ENCODE data around the gene DNASE1L3. TPM values are rescaled to one million over a fixed set of nuclear protein-coding genes. Genes with fewer than 3 reads are reported as not detected.

DNASE1L3 gene, protein sequence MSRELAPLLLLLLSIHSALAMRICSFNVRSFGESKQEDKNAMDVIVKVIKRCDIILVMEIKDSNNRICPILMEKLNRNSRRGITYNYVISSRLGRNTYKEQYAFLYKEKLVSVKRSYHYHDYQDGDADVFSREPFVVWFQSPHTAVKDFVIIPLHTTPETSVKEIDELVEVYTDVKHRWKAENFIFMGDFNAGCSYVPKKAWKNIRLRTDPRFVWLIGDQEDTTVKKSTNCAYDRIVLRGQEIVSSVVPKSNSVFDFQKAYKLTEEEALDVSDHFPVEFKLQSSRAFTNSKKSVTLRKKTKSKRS
- total RNA-seq, result 1 to 10 TPM in 1 of 8 experiments, under 1 TPM in 5, not detected in 2; 0.17 to 1.4 (median 0.27) TPM

DNA sequence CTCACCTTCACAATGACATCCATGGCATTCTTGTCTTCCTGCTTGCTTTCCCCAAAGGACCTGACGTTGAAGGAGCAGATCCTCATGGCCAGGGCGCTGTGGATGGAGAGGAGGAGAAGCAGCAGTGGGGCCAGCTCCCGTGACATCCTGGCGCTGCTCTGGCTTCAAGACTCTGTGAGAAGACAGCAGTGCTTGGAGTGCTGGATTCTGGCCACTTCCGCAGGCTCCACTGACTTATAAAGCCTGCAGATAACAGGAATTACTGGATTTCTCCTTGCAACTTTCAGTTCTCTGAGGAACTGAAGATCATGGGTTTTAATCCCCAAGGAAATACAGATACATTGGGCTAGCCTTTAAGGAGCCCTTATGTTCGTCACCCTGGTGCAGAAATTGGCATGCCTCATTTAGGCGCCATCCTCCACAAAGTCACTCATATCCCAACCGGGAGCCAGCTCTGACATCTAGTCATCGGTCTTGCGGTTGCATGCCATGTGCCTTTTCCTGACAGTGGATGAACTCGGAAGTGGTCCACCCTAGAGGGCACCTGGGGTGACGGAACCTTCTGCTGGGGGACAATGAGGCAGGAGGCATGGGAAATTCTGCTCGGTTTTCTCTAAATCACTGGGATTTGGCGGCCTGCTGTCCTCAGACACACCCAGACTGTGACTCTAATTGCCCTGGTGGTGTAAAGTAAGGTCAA lies at the start of gene DNASE1L3:
TSS of gene DNASE1L3 (minus strand) at position 212 of the 700 bp plus-strand sequence. CDS start at position 146, 66 bp downstream.
- Histone ChIP-seq H3K4me3 (no peak within 1 kb of the TSS), H3K4me1 (replicated peaks in 1 of 2) (no peaks in the 10 kb centered on the region), H3K27ac (no peak within 1 kb of the TSS)
- 33 to 95% (median 86%) methylated on average over 2 to 7 of the region's 14 CpGs; no CpG with 5 or more reads in 3 of the 10 experiments for WGBS, 10 experiments
- no peak for ATAC-seq (replicated peaks in 6 of 8)
- in situ Hi-C loops (cut with MboI; ENCODE audit: low pct_unique_long_range_greater_than_20kb in 2 of 9, low sequenced_read_pairs in 9 of 9, unreplicated experiment in 9 of 9), result no loop called here

DNA sequence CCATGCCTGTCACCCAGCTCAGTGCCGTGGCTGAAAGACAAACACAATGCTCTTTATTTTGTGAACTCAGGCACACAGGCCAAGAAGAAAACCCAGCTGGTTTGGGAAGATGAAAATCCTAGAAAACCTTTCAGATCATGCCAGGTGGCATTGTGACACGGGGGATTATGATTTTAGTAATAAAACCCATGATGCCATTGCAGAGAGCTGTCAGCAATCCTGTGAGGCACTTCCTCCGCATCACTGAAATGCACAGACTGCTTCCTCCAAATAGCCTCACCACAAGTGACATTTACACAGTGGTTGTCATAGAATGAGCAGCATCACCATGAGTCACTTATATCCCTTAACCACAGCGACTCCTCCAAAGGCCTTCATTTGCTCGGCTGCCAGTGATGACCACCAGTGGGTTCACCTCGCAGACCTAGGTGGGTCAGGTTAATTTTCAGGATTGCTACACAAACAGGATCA lies 49.5 kb upstream of the DNASE1L3 start:
- H3K4me1 ChIP-seq (replicated peaks in 1 of 2), result no peaks in the 10 kb centered on the region
- 30 to 100% (median 57%) methylated on average over 1 to 5 of the region's 6 CpGs; no CpG with 5 or more reads in 2 of the 10 experiments for WGBS, 10 experiments
- no peak overlapping the region for H3K4me3 ChIP-seq
- in situ Hi-C loops (cut with MboI; ENCODE audit: low pct_unique_long_range_greater_than_20kb in 2 of 9, low sequenced_read_pairs in 9 of 9, unreplicated experiment in 9 of 9), result no loop called here
- H3K27ac ChIP-seq, result no peak overlapping the region
- ATAC-seq (replicated peaks in 6 of 8), result peak in 6 of 8 experiments; percentile 42 to 96 (median 80)

DNA sequence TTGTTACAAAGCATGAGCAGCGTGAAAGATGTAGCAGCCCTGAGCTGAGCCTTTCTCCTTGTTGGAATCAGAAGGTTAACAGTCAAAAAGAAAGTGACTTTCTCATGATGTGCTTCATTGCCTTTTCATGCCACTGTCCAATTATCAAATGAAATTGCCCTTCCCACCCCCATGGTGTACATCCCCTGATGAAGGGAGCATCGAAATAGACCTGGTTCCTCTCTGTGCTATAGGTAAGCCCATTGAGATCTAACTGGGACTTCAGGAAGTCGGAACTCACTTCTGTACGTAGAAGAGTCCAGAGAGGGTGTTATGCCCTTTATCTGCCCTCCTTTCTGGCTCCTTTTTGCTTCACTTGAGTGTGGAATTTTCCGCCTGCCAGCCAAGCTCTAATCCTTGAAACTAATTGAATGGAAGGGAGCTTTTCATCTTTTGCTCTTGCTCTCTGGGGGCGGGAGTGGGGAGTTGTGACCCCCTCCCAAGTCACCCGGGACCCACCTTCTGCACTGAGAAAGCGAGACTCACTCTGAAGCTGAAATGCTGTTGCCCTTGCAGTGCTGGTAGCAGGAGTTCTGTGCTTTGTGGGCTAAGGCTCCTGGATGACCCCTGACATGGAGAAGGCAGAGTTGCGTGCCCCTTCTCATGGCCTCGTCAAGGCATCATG lies 47.8 kb upstream of the DNASE1L3 start:
- WGBS, 10 experiments, result 83 to 100% (median 98%) methylated on average over 1 to 7 of the region's 10 CpGs; no CpG with 5 or more reads in 2 of the 10 experiments
- in situ Hi-C loops (cut with MboI; ENCODE audit: low pct_unique_long_range_greater_than_20kb in 2 of 9, low sequenced_read_pairs in 9 of 9, unreplicated experiment in 9 of 9), result no loop called here
- Histone ChIP-seq H3K4me1 (replicated peaks in 1 of 2) (no peaks in the 10 kb centered on the region), H3K27ac (no peak overlapping the region), H3K4me3 (no peak overlapping the region)
- ATAC-seq (replicated peaks in 6 of 8), result no peak

DNA sequence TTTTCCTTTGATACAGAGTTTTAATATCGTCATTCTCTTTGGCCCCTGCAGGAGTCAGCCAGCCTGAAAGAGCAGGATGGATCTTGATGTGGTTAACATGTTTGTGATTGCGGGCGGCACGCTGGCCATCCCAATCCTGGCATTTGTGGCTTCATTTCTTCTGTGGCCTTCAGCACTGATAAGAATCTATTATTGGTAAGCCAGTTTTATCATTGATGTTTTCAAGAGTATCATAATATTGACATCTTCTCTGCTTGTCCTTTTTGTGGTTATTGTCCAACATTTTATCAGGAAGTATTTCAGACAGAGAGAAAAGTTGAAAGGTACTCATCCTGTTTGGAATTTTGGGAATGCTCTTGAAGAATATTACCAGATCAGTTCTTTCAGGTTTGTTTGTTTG lies 45.7 kb upstream of the DNASE1L3 start:
- no peak for ATAC-seq (replicated peaks in 6 of 8)
- no peak overlapping the region for H3K4me3 ChIP-seq
- no peak overlapping the region for H3K27ac ChIP-seq
- WGBS, 10 experiments, result 63 to 100% (median 91%) methylated on average over 1 to 4 of the region's 4 CpGs; no CpG with 5 or more reads in 1 of the 10 experiments
- in situ Hi-C loops (cut with MboI; ENCODE audit: low pct_unique_long_range_greater_than_20kb in 2 of 9, low sequenced_read_pairs in 9 of 9, unreplicated experiment in 9 of 9), result no loop called here
- no peaks in the 10 kb centered on the region for H3K4me1 ChIP-seq (replicated peaks in 1 of 2)

DNA sequence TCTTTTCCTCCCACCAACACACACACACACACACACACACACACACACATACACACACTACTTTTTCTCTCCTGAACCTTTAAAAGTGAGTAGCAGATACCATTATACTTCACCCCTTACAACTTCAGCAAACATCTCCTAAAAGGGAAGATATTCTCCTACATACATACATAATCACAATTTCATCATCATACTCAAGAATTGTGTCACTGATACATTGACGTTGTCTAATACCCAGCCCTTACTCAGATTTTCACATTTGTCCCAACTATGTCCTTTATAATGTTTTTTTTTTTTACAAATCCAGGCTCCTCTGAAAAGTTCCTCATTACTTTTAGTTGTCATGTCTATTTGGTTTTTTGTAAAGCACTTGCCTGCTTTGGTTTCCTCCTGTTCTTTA lies 45.3 kb upstream of the DNASE1L3 start:
- ATAC-seq (replicated peaks in 6 of 8), result no peak
- H3K4me1 ChIP-seq (replicated peaks in 1 of 2), result no peaks in the 10 kb centered on the region
- in situ Hi-C loops (cut with MboI; ENCODE audit: low pct_unique_long_range_greater_than_20kb in 2 of 9, low sequenced_read_pairs in 9 of 9, unreplicated experiment in 9 of 9), result no loop called here
- H3K27ac ChIP-seq, result no peak overlapping the region
- 78 to 100% (median 95%) methylated on average over 1 of the region's 1 CpG; no CpG with 5 or more reads in 2 of the 10 experiments for WGBS, 10 experiments
- no peak overlapping the region for H3K4me3 ChIP-seq

DNA sequence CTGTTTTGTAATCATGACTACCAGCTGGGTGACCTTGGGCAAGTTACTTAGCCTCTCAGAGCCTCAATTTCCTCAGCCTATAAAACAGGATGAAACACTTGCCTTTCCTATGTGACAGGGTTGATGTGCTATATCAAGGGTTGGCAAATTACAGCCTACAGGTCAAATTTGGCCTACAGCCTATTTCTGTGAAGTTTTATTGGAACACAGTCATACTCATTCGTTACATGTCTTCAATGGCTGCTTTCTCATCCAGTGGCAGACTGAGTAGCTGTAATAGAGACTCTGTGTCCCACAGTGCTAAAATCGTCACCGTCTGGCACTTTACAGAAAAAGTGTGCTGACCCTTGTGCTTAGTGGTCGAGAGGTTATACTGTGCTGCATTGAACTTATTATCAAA lies 43.4 kb upstream of the DNASE1L3 start:
- in situ Hi-C loops (cut with MboI; ENCODE audit: low pct_unique_long_range_greater_than_20kb in 2 of 9, low sequenced_read_pairs in 9 of 9, unreplicated experiment in 9 of 9), result no loop called here
- H3K27ac ChIP-seq, result no peak overlapping the region
- no peak for ATAC-seq (replicated peaks in 6 of 8)
- 62 to 88% (median 83%) methylated on average over 1 to 4 of the region's 4 CpGs; no CpG with 5 or more reads in 5 of the 10 experiments for WGBS, 10 experiments
- H3K4me3 ChIP-seq, result no peak overlapping the region
- peaks cover 9% of the 10 kb centered on the region in 2 donors for H3K4me1 ChIP-seq (replicated peaks in 1 of 2)

DNA sequence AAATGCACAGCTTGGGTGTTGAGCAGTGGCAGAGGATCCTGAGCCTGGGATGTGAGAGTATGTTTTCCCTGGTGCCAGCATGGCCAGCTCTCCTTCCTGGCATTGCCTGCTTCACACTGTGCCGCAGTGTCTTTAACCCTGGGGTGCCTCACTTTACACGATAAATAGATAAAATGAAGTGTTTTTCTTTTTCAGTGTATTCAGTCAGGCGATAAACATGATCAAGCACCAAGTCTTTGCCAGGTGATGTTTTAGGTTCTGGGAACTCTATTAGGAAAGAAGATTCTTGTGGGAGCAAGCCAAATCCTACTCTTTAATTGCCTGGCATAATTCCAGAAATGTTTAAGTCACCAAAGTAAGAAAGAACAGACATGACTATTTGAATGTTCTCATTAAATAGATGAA lies 40.9 kb upstream of the DNASE1L3 start:
- no peak for ATAC-seq (replicated peaks in 6 of 8)
- no peak overlapping the region for H3K4me3 ChIP-seq
- no peak overlapping the region for H3K27ac ChIP-seq
- peaks cover 9 to 16% of the 10 kb centered on the region in 2 donors for H3K4me1 ChIP-seq (replicated peaks in 1 of 2)
- 75 to 100% (median 100%) methylated on average over 1 to 3 of the region's 3 CpGs; no CpG with 5 or more reads in 2 of the 10 experiments for WGBS, 10 experiments
- in situ Hi-C loops (cut with MboI; ENCODE audit: low pct_unique_long_range_greater_than_20kb in 2 of 9, low sequenced_read_pairs in 9 of 9, unreplicated experiment in 9 of 9), result no loop called here

DNA sequence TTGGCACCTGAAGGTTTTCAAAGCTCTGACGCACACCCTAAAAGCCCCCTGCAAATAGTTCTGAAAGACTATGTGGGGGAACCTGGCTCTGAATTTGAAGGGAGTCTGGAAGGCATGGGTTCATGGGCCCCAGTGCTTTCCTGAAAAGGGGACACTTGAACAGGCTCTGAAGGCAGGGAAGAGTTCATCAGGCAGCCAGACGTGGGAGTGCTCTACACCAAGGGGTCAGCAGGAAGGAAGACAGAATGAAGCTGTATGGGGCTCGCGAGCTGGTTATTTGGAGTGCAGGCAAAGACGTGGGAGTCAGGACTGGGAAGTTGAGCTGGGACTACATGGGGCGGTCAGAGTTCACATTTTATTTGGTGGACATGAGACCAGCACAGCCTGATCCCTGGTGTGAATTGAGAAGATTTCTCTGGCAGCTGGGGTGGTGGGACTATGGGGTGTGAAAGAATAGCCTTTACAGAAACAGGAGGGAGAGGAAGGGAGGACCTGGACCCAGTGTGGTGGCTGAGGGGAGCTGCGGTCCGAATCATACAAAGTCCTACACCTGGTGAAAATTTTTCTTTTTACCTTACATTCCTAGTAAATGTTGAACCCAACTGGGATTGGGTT lies 39.4 kb upstream of the DNASE1L3 start:
- Histone ChIP-seq H3K4me3 (no peak overlapping the region), H3K4me1 (replicated peaks in 1 of 2) (peaks cover 14 to 21% of the 10 kb centered on the region in 2 donors), H3K27ac (no peak overlapping the region)
- WGBS, 10 experiments, result 68 to 100% (median 86%) methylated on average over 1 to 6 of the region's 8 CpGs; no CpG with 5 or more reads in 1 of the 10 experiments
- ATAC-seq (replicated peaks in 6 of 8), result no peak
- in situ Hi-C loops (cut with MboI; ENCODE audit: low pct_unique_long_range_greater_than_20kb in 2 of 9, low sequenced_read_pairs in 9 of 9, unreplicated experiment in 9 of 9), result no loop called here

DNA sequence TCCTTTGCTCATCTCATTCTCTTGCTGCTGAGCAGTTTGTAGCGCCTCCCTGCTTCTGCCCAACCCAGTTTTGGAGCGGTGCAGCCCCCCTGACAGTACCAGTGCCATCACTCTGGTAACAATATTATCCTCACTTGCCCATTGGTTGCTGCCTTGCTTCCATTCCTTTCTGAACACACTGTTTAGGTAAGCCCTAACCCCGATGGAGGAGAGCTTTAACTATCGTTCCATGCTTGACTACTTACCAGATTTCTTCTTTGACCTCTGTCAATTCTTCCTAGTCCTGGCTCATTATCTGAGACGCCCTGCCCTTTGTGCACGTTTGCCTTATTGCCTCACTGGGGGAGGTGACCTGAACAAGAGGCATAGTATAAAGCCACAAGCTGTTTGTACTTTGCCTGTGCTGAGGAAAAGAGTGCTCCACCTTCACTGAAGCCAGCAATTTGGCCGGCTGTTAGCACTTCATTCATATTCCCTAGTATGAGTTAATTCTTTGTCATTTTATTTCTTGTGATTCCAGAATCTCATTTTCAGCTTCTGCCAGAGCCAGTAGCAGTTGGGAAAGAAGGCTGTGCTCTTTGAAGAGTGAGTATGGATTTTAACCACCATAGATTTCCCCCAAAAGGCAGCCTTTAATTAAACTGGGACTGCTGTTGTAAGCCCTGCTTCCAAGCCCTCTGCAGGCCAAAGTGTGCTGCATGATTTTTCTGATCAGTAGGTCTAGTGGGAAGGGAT lies 38.8 kb upstream of the DNASE1L3 start:
- H3K4me3 ChIP-seq, result no peak overlapping the region
- H3K27ac ChIP-seq, result no peak overlapping the region
- peak; percentile 30 to 96 (median 48) for ATAC-seq (replicated peaks in 6 of 8)
- 16 to 56% (median 35%) methylated on average over 2 to 7 of the region's 7 CpGs; no CpG with 5 or more reads in 1 of the 10 experiments for WGBS, 10 experiments
- in situ Hi-C loops (cut with MboI; ENCODE audit: low pct_unique_long_range_greater_than_20kb in 2 of 9, low sequenced_read_pairs in 9 of 9, unreplicated experiment in 9 of 9), result no loop called here
- peaks cover 14 to 21% of the 10 kb centered on the region in 2 donors for H3K4me1 ChIP-seq (replicated peaks in 1 of 2)

DNA sequence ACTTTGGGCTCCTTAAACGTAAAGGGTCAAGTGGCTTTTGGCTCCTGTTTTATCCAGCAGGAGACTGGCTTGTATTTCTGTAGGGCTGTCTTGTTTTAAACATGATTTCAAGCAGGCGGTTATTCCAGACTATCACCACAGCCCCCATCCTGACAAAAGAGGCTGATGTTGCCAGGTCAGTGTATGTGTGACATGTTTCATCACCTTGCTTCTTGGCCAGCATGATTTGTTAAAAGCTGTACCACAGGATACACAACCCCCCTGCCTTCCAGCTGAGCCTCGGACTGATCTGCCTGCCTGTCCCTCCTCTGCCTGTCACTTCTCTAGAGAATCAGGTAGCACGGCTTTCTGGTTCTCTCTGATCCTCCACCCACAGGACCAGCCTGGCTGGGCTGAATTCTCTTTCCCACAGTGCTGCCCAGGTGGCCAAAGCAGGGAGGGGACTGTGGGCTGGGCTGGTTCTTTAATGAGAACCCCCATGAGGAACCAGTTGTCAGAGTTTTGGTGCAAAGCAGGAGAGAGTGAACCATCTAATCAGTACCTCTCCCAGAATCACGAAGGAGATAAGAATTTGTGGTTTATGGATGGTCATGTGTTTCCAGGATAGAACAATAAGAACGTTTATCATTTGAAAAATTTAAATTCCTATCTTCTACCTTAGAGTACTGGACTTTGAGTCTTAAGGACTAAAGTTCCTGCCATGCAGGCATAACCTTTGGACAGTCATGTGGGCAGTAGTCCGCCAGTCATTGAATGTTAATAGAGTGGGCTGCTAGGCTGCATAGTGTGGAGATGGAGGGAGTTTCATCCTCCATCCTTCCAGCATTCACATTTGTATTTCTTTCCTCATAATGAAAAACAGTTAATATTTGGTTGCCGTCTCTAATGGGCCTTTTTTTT lies 35.6 kb upstream of the DNASE1L3 start:
- Histone ChIP-seq H3K4me3 (no peak overlapping the region), H3K27ac (peak overlapping the region in 1 of 2 donors; percentile 42), H3K4me1 (replicated peaks in 1 of 2) (peaks cover 14 to 21% of the 10 kb centered on the region in 2 donors)
- WGBS, 10 experiments, result 44 to 100% (median 80%) methylated on average over 2 to 7 of the region's 8 CpGs; no CpG with 5 or more reads in 1 of the 10 experiments
- ATAC-seq (replicated peaks in 6 of 8), result peak in 5 of 8 experiments; percentile 70 to 88 (median 80)
- in situ Hi-C loops (cut with MboI; ENCODE audit: low pct_unique_long_range_greater_than_20kb in 2 of 9, low sequenced_read_pairs in 9 of 9, unreplicated experiment in 9 of 9), result no loop called here

DNA sequence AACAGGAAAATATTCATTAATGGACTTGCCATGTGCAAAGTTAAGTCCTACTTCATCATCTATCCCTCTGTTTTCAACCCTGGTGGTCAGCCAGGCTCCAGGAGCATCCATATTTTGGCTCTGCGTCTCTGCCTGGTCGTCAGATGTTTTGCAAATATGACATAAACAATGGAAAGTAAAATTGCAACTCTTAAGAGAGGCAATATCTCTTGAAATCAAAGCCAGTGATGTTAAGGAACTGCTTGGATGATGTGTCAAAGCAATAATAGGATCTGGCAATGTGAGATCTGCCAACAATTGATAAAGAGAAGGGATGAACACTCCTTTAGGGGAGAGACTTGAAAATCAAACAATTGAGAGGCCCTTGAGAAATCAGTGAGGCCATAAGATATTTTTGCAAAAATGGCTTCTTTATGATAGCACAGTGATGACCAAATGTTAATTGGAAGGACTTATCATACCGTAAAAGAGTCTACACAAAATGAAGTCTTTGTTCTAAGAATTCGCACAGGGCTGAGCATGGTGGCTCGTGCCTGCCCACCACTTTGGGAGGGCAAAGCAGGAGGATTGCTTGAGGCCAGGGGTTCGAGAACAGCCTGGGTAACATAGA lies 33.3 kb upstream of the DNASE1L3 start:
- WGBS, 10 experiments, result 46 to 100% (median 82%) methylated on average over 2 to 4 of the region's 6 CpGs
- in situ Hi-C loops (cut with MboI; ENCODE audit: low pct_unique_long_range_greater_than_20kb in 2 of 9, low sequenced_read_pairs in 9 of 9, unreplicated experiment in 9 of 9), result no loop called here
- Histone ChIP-seq H3K4me1 (replicated peaks in 1 of 2) (peaks cover 6 to 11% of the 10 kb centered on the region in 2 donors), H3K27ac (no peak overlapping the region), H3K4me3 (no peak overlapping the region)
- no peak for ATAC-seq (replicated peaks in 6 of 8)
